ENCODE results near the gene THSD4. TPM values are rescaled to one million over a fixed set of nuclear protein-coding genes. Genes with fewer than 3 reads are reported as not detected.

Gene THSD4
- total RNA-seq, 4 donors from 2014 or later: 39.4 to 232 (median 127) TPM

DNA sequence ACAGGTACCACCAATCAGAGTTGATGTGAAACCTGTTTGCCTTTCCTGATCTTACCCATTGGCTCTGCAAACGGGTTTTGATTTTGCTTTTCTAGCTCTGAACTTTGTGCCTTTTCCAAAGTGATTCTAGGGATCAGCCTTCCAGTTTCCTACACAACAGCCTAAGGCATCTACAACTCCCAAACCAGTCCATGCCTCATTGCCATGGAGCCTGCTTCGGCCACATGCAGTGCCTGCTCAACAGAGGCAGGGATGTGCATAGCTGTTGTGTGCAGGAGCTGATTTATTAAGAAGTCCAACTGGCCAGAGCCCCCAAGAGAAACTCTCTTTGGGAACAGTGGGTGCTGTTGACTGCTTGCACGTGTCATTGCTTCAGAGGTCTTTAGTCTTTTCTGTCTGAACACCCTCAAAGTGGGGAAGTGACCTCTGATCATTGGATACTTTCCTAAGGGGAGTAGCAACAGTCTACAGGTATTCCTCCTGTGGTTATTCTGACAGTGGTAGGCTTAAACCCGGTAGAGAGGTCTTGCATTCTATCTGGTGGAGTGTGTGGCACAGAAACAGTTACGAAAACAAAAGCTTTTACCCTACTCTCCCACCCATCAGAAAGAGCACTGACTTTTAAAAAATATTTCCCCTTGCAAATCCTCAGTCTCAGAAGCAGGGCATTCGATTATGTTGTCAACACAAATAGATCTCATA, 36.6 kb upstream of the THSD4 start:
- no peak overlapping the region for H3K4me3 ChIP-seq
- TF ChIP-seq, protein P1, sequence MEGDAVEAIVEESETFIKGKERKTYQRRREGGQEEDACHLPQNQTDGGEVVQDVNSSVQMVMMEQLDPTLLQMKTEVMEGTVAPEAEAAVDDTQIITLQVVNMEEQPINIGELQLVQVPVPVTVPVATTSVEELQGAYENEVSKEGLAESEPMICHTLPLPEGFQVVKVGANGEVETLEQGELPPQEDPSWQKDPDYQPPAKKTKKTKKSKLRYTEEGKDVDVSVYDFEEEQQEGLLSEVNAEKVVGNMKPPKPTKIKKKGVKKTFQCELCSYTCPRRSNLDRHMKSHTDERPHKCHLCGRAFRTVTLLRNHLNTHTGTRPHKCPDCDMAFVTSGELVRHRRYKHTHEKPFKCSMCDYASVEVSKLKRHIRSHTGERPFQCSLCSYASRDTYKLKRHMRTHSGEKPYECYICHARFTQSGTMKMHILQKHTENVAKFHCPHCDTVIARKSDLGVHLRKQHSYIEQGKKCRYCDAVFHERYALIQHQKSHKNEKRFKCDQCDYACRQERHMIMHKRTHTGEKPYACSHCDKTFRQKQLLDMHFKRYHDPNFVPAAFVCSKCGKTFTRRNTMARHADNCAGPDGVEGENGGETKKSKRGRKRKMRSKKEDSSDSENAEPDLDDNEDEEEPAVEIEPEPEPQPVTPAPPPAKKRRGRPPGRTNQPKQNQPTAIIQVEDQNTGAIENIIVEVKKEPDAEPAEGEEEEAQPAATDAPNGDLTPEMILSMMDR (IDR thresholded peaks at IDR 0.05): no peak
- no peak for TF ChIP-seq POLR2A (IDR thresholded peaks at IDR 0.05)
- DNase-seq: no peak
- H3K36me3 ChIP-seq: no peaks in the 10 kb centered on the region
- WGBS, 2 donors: 55 to 74% methylated on average over 3 to 5 of the region's 6 CpGs
- H3K4me1 ChIP-seq: peaks cover 0 to 35% (median 0%) of the 10 kb centered on the region in 3 donors
- H3K27me3 ChIP-seq: no peaks in the 10 kb centered on the region
- H3K27ac ChIP-seq: no peak overlapping the region
- no peaks in the 10 kb centered on the region for H3K9me3 ChIP-seq
- intact Hi-C loops (cut with DNase I): no loop called here

DNA sequence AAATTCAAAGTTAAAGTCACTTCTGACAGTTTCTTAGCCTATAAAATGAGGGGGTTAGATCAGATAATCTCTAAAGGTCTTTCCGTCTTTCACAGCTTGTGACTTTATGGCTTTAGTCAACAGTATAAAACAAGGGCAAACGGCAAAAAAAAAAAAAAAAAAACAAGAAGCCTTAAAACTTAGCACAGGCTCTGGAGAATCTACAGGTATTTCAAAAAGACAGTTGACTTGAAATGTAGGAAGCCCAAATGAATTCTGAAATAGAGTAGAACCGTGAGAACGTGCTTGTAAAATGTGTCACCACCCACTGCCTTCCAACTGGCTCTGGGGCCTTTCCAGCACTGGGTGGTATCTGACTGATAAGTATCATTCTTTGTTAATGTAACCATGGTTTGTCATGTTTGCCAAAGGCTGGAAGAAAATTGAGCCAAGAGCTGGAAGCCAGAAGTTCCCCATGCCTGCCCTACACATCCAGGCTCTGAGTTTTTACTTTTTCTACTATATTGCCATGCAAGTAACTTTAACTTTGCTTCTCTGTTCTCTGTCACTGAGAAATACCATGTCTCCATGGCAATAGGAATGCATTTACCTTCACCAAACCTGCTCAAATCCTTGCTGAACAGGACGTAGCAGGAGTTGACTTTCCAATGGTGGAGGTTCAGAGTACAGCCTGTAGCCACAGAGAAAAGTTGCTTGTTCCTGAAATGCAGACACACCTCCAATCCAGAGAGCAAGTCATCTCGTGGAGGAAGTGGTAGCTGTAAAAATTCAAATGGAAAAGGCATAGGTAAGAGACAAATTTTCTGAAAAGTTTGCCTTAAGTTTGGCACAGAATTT, 35.8 kb upstream of the THSD4 start:
- H3K36me3 ChIP-seq: no peaks in the 10 kb centered on the region
- H3K9me3 ChIP-seq: no peaks in the 10 kb centered on the region
- peaks cover 0 to 36% (median 0%) of the 10 kb centered on the region in 3 donors for H3K4me1 ChIP-seq
- TF ChIP-seq, protein P1 (IDR thresholded peaks at IDR 0.05): no peak
- TF ChIP-seq POLR2A (IDR thresholded peaks at IDR 0.05): no peak
- no peaks in the 10 kb centered on the region for H3K27me3 ChIP-seq
- 27 to 42% methylated on average over 6 of the region's 6 CpGs for WGBS, 2 donors
- peak overlapping the region in 1 of 4 donors; percentile 19 for H3K27ac ChIP-seq
- DNase-seq: no peak
- H3K4me3 ChIP-seq: no peak overlapping the region
- intact Hi-C loops (cut with DNase I): no loop called here

DNA sequence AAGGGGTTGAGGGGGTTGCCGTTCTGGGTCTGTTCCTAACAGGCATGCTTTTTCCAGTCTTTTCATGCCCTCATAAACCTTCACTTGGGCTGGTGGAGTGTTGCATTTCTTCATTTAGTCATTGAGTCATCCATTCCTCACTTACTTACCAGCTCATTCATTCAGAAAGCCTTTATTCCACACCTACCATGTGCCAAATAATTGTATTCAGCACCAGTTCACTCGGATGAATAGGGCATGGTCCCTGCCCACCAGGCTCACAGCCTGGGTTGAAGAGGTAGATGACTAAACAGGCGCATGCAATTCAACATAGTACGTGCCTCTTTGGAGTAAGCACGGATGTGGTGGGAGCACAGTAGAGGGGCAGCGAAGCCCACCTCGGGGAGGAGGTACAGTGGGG, 35.1 kb upstream of the THSD4 start:
- H3K4me1 ChIP-seq: peaks cover 0 to 36% (median 0%) of the 10 kb centered on the region in 3 donors
- no peaks in the 10 kb centered on the region for H3K27me3 ChIP-seq
- no peak for DNase-seq
- H3K9me3 ChIP-seq: no peaks in the 10 kb centered on the region
- no peaks in the 10 kb centered on the region for H3K36me3 ChIP-seq
- WGBS, 2 donors: 47 to 54% methylated on average over 7 of the region's 7 CpGs
- TF ChIP-seq POLR2A (IDR thresholded peaks at IDR 0.05): no peak
- H3K4me3 ChIP-seq: no peak overlapping the region
- intact Hi-C loops (cut with DNase I): no loop called here
- H3K27ac ChIP-seq: peak overlapping the region in 1 of 4 donors; percentile 19

DNA sequence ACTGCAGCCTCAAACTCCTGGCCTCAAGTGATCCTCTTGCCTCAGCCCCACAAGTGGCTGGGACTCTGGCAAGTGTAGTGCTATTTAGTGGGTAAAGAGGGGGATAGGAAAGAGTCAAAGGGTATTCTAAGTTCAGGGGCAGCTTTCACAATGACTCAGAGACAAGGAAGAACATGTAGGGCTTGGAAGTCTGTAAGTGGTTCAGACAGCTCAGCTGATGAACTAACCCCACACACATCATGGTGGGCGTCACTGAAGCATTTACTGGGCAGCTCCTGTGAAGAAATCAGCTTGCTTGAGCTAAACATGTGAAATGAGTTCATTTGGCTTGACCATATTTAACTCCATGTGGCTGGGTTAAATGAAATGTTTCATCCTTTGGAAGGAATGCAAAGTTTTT, 34.6 kb upstream of the THSD4 start:
- Histone ChIP-seq H3K9me3 (no peaks in the 10 kb centered on the region), H3K27me3 (no peaks in the 10 kb centered on the region), H3K4me1 (peaks cover 0 to 36% (median 0%) of the 10 kb centered on the region in 3 donors), H3K36me3 (no peaks in the 10 kb centered on the region), H3K27ac (peak overlapping the region in 1 of 4 donors; percentile 19), H3K4me3 (no peak overlapping the region)
- WGBS, 2 donors: 29 to 42% methylated on average over 1 of the region's 1 CpG
- TF ChIP-seq, protein P1 (IDR thresholded peaks at IDR 0.05): no peak
- TF ChIP-seq POLR2A (IDR thresholded peaks at IDR 0.05): no peak
- no peak for DNase-seq
- intact Hi-C loops (cut with DNase I): no loop called here

DNA sequence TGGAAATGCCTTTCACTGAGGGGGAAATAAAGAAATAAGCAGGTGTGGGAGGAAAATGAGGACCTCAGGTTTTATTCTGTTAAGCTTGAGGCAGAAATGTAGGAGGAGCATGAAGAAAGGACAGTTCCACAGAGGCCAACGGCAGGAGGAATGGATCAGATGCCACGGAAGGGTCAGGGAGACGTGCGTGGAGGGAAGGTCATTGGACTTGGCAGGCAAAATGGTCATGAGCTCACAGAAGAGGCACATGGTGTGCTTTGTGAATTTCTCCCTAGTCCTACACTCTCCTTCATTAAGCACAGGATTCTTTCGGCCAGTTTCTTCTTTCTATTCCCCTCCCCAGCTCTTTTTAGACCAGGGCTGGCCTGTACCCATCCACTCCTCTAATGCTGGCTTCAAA, 32.5 kb upstream of the THSD4 start:
- TF ChIP-seq POLR2A (IDR thresholded peaks at IDR 0.05): no peak
- TF ChIP-seq, protein P1 (IDR thresholded peaks at IDR 0.05): no peak
- WGBS, 2 donors: 62 to 83% methylated on average over 5 of the region's 5 CpGs
- Histone ChIP-seq H3K9me3 (no peaks in the 10 kb centered on the region), H3K27me3 (no peaks in the 10 kb centered on the region), H3K4me1 (peaks cover 0 to 36% (median 0%) of the 10 kb centered on the region in 3 donors), H3K36me3 (no peaks in the 10 kb centered on the region), H3K27ac (peak overlapping the region in 3 of 4 donors; percentile 40 to 55 (median 40)), H3K4me3 (no peak overlapping the region)
- DNase-seq: no peak
- intact Hi-C loops (cut with DNase I): no loop called here
